Body of pancreas (tissue), 4 donors: ENCODE data around the gene APMAP. TPM values are rescaled to one million over a fixed set of nuclear protein-coding genes. Genes with fewer than 3 reads are reported as not detected.

Source experiments
- ATAC-seq: fragments of 150-250 bp; one replicate; pipeline ENCODE4 v1.9.1; 2016
- DNase-seq, 4 donors: peaks; one replicate each; pipeline ENCODE4 v3.0.0-alpha.2; 2019
- H3K27ac ChIP-seq, 4 donors: fragments of 200-600 bp; sonication (generic); 1 replicate in 3 of 4; 2 replicates in 1 of 4; pipeline versions ENCODE4 v1.5.1 to v1.6.1; 2016 to 2019; ENCODE audit warnings: mild to moderate bottlenecking in 1 of 4, mixed read lengths in 1 of 4, moderate library complexity in 1 of 4
- H3K27me3 ChIP-seq, 2 donors: fragments of 200-600 bp; sonication (generic); one replicate each; pipeline ENCODE4 v1.6.0; 2016; ENCODE audit warnings: mild to moderate bottlenecking in 1 of 2
- H3K36me3 ChIP-seq, 2 donors: fragments of 200-600 bp; sonication (generic); replicated peaks in 1 of 2; 2 replicates each; pipeline ENCODE4 v1.5.1; 2016; ENCODE audit warnings: low read depth in 2 of 2; ENCODE audit not compliant: insufficient read depth in 1 of 2
- H3K4me1 ChIP-seq: fragments of 200-600 bp; sonication (generic); one replicate; pipeline ENCODE4 v1.6.0; 2016
- H3K4me3 ChIP-seq, 2 donors: fragments of 200-600 bp; sonication (generic); 1 replicate in 1 of 2; 2 replicates in 1 of 2; pipeline ENCODE4 v1.5.1; 2016 to 2019
- H3K9me3 ChIP-seq, 3 donors: fragments of 200-600 bp; sonication (generic); 1 replicate in 2 of 3; 2 replicates in 1 of 3; pipeline ENCODE4 v1.5.1; 2016
- CTCF ChIP-seq, 7 experiments: fragments of 450-650 bp in 4 of 7; fragments of 200-600 bp in 3 of 7; sonication (generic) in 3 of 7; IDR thresholded peaks; one replicate each; pipeline ENCODE4 v1.5.1; 2016 to 2019; ENCODE audit warnings: antibody characterized with exemption in 7 of 7
- POLR2A ChIP-seq, 3 donors: fragments of 450-650 bp; IDR thresholded peaks; one replicate each; pipeline ENCODE4 v1.6.1; 2016; ENCODE audit warnings: antibody characterized with exemption in 3 of 3, mild to moderate bottlenecking in 2 of 3
- WGBS, 2 donors: methylation state at CpG; one replicate each; pipeline ENCODE4 v1.1.5; 2017; 5-methylcytosine and 5-hydroxymethylcytosine counted together
- intact Hi-C: fragments of 100-400 bp; cut with DNase I; formaldehyde crosslinking; loops from one replicate; pipeline ENCODE4 v1.15.1; 2023
- total RNA-seq, 2 donors: library from RNA; depleted of rRNA; stranded (reverse); fragments of >200 nt; gene quantifications; one replicate each; pipeline ENCODE4 v1.1.0, GENCODE V29; 2016

APMAP gene
- total RNA-seq, 2 donors from 2014 or later, result 38.9 to 51.4 TPM

- Histone ChIP-seq H3K4me1 (peaks cover 62% of the 10 kb centered on the region), H3K9me3 (no peaks in the 10 kb centered on the region), H3K27me3 (no peaks in the 10 kb centered on the region), H3K4me3 (no peak overlapping the region), H3K27ac (peak overlapping the region in 3 of 4 donors; percentile 48 to 71 (median 61)), H3K36me3 (peaks cover 6 to 10% of the 10 kb centered on the region in 2 donors)
- TF ChIP-seq POLR2A (IDR thresholded peaks at IDR 0.05), result no peak
- no peak for TF ChIP-seq CTCF (IDR thresholded peaks at IDR 0.05)
- WGBS, 2 donors, result 91 to 94% methylated on average over 17 to 21 of the region's 21 CpGs
- ATAC-seq (no peak), DNase-seq (peak; percentile 1 to 10 (median 6))
- intact Hi-C loops, result no loop called here
Observed at GRCh38 chr20:25012616-25013189, 20.2 kb upstream of the APMAP start.

GRCh38 chr20:25011831-25012241 is 19.3 kb upstream of the APMAP start:
- no peaks in the 10 kb centered on the region for H3K9me3 ChIP-seq
- 53 to 65% methylated on average over 3 to 12 of the region's 12 CpGs for WGBS, 2 donors
- H3K4me1 ChIP-seq, result peaks cover 54% of the 10 kb centered on the region
- peaks cover 12 to 18% of the 10 kb centered on the region in 2 donors for H3K36me3 ChIP-seq
- H3K27ac ChIP-seq, result peak overlapping the region; percentile 36 to 71 (median 54)
- intact Hi-C loops, result no loop called here
- DNase-seq (peak; percentile 61 to 75 (median 69)), ATAC-seq (peak; percentile 72)
- H3K4me3 ChIP-seq, result no peak overlapping the region
- no peak for TF ChIP-seq CTCF (IDR thresholded peaks at IDR 0.05)
- no peak for TF ChIP-seq POLR2A (IDR thresholded peaks at IDR 0.05)
- no peaks in the 10 kb centered on the region for H3K27me3 ChIP-seq

GRCh38 chr20:25011261-25011660 is 18.7 kb upstream of the APMAP start:
- no peak overlapping the region for H3K4me3 ChIP-seq
- ATAC-seq (no peak), DNase-seq (peak in 3 of 4 donors; percentile 3 to 9 (median 8))
- peak overlapping the region; percentile 36 to 71 (median 54) for H3K27ac ChIP-seq
- WGBS, 2 donors, result 91 to 95% methylated on average over 4 to 6 of the region's 6 CpGs
- no peaks in the 10 kb centered on the region for H3K9me3 ChIP-seq
- peaks cover 48% of the 10 kb centered on the region for H3K4me1 ChIP-seq
- intact Hi-C loops, result no loop called here
- peaks cover 12 to 23% of the 10 kb centered on the region in 2 donors for H3K36me3 ChIP-seq
- TF ChIP-seq POLR2A (IDR thresholded peaks at IDR 0.05) (no peak), CTCF (IDR thresholded peaks at IDR 0.05) (no peak)
- H3K27me3 ChIP-seq, result no peaks in the 10 kb centered on the region

GRCh38 chr20:25009218-25010145 is 16.9 kb upstream of the APMAP start:
- peak overlapping the region; percentile 24 to 71 (median 32) for H3K27ac ChIP-seq
- peak; percentile 13 to 61 (median 50) for DNase-seq
- TF ChIP-seq POLR2A (IDR thresholded peaks at IDR 0.05) (no peak), CTCF (IDR thresholded peaks at IDR 0.05) (no peak)
- no peak overlapping the region for H3K4me3 ChIP-seq
- peaks cover 12 to 23% of the 10 kb centered on the region in 2 donors for H3K36me3 ChIP-seq
- WGBS, 2 donors, result 64 to 65% methylated on average over 10 of the region's 10 CpGs
- peak; percentile 31 for ATAC-seq
- no peaks in the 10 kb centered on the region for H3K9me3 ChIP-seq
- intact Hi-C loops, result no loop called here
- peaks cover 55% of the 10 kb centered on the region for H3K4me1 ChIP-seq
- H3K27me3 ChIP-seq, result no peaks in the 10 kb centered on the region
